Lower leg skin (tissue), 3 donors: ENCODE measurements around the gene CAPNS1.

Experiments
- POLR2A ChIP-seq, 2 donors: fragments of 450-650 bp; IDR thresholded peaks; one replicate each; pipeline ENCODE4 v1.6.1; 2016 to 2017; ENCODE audit warnings: antibody characterized with exemption in 2 of 2, mild to moderate bottlenecking in 1 of 2, moderate library complexity in 1 of 2
- TF ChIP-seq, protein P1 (sequence below), 3 donors: fragments of 450-650 bp; IDR thresholded peaks; one replicate each; pipeline ENCODE4 v1.5.1; 2016; ENCODE audit warnings: antibody characterized with exemption in 3 of 3, mild to moderate bottlenecking in 3 of 3, moderate library complexity in 2 of 3

DNA sequence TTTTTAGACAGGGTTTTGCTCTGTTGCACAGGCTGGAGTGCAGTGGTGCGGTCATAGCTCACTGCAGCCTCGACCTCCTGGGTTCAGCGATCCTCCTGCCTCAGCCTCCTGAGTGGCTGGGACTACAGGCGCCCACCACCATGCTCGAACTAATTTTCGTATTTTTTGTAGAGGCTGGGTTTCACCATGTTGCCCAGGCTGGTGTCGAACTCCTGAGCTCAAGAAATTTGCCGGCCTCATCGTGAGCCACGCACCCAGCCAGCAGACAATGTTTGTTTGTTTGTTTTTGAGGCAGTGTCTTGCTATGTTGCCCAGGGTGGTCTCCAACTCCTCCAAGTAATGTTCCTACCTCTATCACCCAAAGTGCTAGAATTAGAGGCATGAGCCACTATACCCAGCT lies 13.3 kb downstream of the CAPNS1 start:
- TF ChIP-seq, protein P1, sequence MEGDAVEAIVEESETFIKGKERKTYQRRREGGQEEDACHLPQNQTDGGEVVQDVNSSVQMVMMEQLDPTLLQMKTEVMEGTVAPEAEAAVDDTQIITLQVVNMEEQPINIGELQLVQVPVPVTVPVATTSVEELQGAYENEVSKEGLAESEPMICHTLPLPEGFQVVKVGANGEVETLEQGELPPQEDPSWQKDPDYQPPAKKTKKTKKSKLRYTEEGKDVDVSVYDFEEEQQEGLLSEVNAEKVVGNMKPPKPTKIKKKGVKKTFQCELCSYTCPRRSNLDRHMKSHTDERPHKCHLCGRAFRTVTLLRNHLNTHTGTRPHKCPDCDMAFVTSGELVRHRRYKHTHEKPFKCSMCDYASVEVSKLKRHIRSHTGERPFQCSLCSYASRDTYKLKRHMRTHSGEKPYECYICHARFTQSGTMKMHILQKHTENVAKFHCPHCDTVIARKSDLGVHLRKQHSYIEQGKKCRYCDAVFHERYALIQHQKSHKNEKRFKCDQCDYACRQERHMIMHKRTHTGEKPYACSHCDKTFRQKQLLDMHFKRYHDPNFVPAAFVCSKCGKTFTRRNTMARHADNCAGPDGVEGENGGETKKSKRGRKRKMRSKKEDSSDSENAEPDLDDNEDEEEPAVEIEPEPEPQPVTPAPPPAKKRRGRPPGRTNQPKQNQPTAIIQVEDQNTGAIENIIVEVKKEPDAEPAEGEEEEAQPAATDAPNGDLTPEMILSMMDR (IDR thresholded peaks at IDR 0.05) = no peak
- TF ChIP-seq POLR2A (IDR thresholded peaks at IDR 0.05) = no peak
